Mesendoderm (in vitro differentiated cells): ENCODE measurements around the gene SELPLG.

ENCODE experiments used
- DNase-seq: peaks from one replicate; pipeline ENCODE4 v3.0.0; 2013
- H2AK5ac ChIP-seq: 2 replicates; pipeline ENCODE4 v1.6.1; 2013; ENCODE audit warnings: low read length, inconsistent platforms
- H2BK120ac ChIP-seq: 2 replicates; pipeline ENCODE4 v1.6.1; 2013; ENCODE audit warnings: low read depth, mild to moderate bottlenecking, low read length, moderate library complexity, mixed read lengths
- H2BK15ac ChIP-seq: replicated peaks from 2 replicates; pipeline ENCODE4 v1.6.1; 2013; ENCODE audit warnings: low read depth, mild to moderate bottlenecking, moderate library complexity
- H2BK5ac ChIP-seq: 2 replicates; pipeline ENCODE4 v1.6.1; 2013; ENCODE audit warnings: low read length, inconsistent platforms
- H3K18ac ChIP-seq: 2 replicates; pipeline ENCODE4 v1.6.1; 2013; ENCODE audit warnings: mild to moderate bottlenecking, low read length, mixed read lengths
- H3K23ac ChIP-seq: one replicate; pipeline ENCODE4 v1.6.1; 2013; ENCODE audit warnings: low read length
- H3K27ac ChIP-seq: 2 replicates; pipeline ENCODE4 v1.5.1; 2013; ENCODE audit warnings: low read depth, mild to moderate bottlenecking, inconsistent platforms, low read length, moderate library complexity
- H3K27me3 ChIP-seq: 2 replicates; pipeline ENCODE4 v1.6.1; 2013; ENCODE audit warnings: low read length, control low read depth, mild to moderate bottlenecking, inconsistent platforms; ENCODE audit not compliant: insufficient read depth, poor library complexity
- H3K36me3 ChIP-seq: 2 replicates; pipeline ENCODE4 v1.6.1; 2013; ENCODE audit warnings: low read length, inconsistent platforms; ENCODE audit not compliant: control insufficient read depth, insufficient read depth
- H3K4ac ChIP-seq: one replicate; pipeline ENCODE4 v1.6.1; 2013; ENCODE audit warnings: low read depth, mild to moderate bottlenecking, low read length, moderate library complexity
- H3K4me1 ChIP-seq: 2 replicates; pipeline ENCODE4 v1.6.1; 2013; ENCODE audit warnings: low read depth, low read length, inconsistent platforms; ENCODE audit not compliant: control insufficient read depth
- H3K4me2 ChIP-seq: 2 replicates; pipeline ENCODE4 v1.6.1; 2013; ENCODE audit warnings: low read length
- H3K4me3 ChIP-seq: 2 replicates; pipeline ENCODE4 v1.5.1; 2013; ENCODE audit warnings: mild to moderate bottlenecking, low read length
- H3K56ac ChIP-seq: one replicate; pipeline ENCODE4 v1.6.1; 2013; ENCODE audit warnings: low read length
- H3K79me1 ChIP-seq: 2 replicates; pipeline ENCODE4 v1.6.1; 2013; ENCODE audit warnings: low read length, inconsistent platforms
- H3K79me2 ChIP-seq: 2 replicates; pipeline ENCODE4 v1.6.1; 2013; ENCODE audit warnings: mild to moderate bottlenecking, low read length; ENCODE audit not compliant: control insufficient read depth, insufficient read depth
- H3K9ac ChIP-seq: 2 replicates; pipeline ENCODE4 v1.6.1; 2013; ENCODE audit warnings: low read length, inconsistent platforms
- H4K5ac ChIP-seq: one replicate; pipeline ENCODE4 v1.6.1; 2013; ENCODE audit warnings: low read length
- H4K8ac ChIP-seq: one replicate; pipeline ENCODE4 v1.6.1; 2013; ENCODE audit warnings: low read depth, mild to moderate bottlenecking, control low read depth, low read length, moderate library complexity
- WGBS: extraction: QIAGEN DNeasy Blood & Tissue Kit; methylation state at CpG from one replicate; pipeline ENCODE4 v1.1.7; 2013; ENCODE audit warnings: low lambda C conversion rate, missing lambda C conversion rate; ENCODE audit not compliant: insufficient coverage; ENCODE audit errors: extremely low coverage; 5-methylcytosine and 5-hydroxymethylcytosine counted together

The SELPLG gene

GRCh38 chr12:108584456-108585065 lies 49.1 kb downstream of the SELPLG start:
- peaks cover 2% of the 10 kb centered on the region for H3K4me1 ChIP-seq
- no peak overlapping the region for H2BK120ac ChIP-seq
- no peak overlapping the region for H4K5ac ChIP-seq
- H3K18ac ChIP-seq: no peak overlapping the region
- DNase-seq: no peak
- no peak overlapping the region for H3K56ac ChIP-seq
- H3K27ac ChIP-seq: no peak overlapping the region
- no peak overlapping the region for H2BK15ac ChIP-seq
- no peak overlapping the region for H3K4me2 ChIP-seq
- no CpG with 5 or more reads among the region's 3 CpGs for WGBS
- H2BK5ac ChIP-seq: no peak overlapping the region
- no peak overlapping the region for H2AK5ac ChIP-seq
- H3K4me3 ChIP-seq: no peak overlapping the region
- H3K79me1 ChIP-seq: no peaks in the 10 kb centered on the region
- no peaks in the 10 kb centered on the region for H3K27me3 ChIP-seq
- H3K36me3 ChIP-seq: no peaks in the 10 kb centered on the region
- H3K79me2 ChIP-seq: no peaks in the 10 kb centered on the region
- H3K23ac ChIP-seq: no peak overlapping the region
- H4K8ac ChIP-seq: no peak overlapping the region
- no peak overlapping the region for H3K9ac ChIP-seq
- no peak overlapping the region for H3K4ac ChIP-seq

GRCh38 chr12:108583991-108584390 lies 49.7 kb downstream of the SELPLG start:
- DNase-seq: no peak
- H3K27ac ChIP-seq: no peak overlapping the region

GRCh38 chr12:108582978-108583770 lies 50.5 kb downstream of the SELPLG start:
- no peak overlapping the region for H2AK5ac ChIP-seq
- H3K36me3 ChIP-seq: no peaks in the 10 kb centered on the region
- H4K8ac ChIP-seq: no peak overlapping the region
- H4K5ac ChIP-seq: no peak overlapping the region
- H3K23ac ChIP-seq: no peak overlapping the region
- no peaks in the 10 kb centered on the region for H3K4me1 ChIP-seq
- no peak overlapping the region for H3K4ac ChIP-seq
- no peak overlapping the region for H3K4me3 ChIP-seq
- DNase-seq: no peak
- H3K79me2 ChIP-seq: no peaks in the 10 kb centered on the region
- no peaks in the 10 kb centered on the region for H3K27me3 ChIP-seq
- H3K56ac ChIP-seq: no peak overlapping the region
- no peak overlapping the region for H3K18ac ChIP-seq
- no peak overlapping the region for H2BK120ac ChIP-seq
- no peak overlapping the region for H2BK15ac ChIP-seq
- no peak overlapping the region for H3K27ac ChIP-seq
- no peak overlapping the region for H3K4me2 ChIP-seq
- no peak overlapping the region for H2BK5ac ChIP-seq
- no peaks in the 10 kb centered on the region for H3K79me1 ChIP-seq
- no CpG with 5 or more reads among the region's 10 CpGs for WGBS
- no peak overlapping the region for H3K9ac ChIP-seq

More at GRCh38 chr12:108583991-108584390, 49.7 kb downstream of the SELPLG start:
- Histone ChIP-seq H2BK120ac (no peak overlapping the region), H3K4me3 (no peak overlapping the region), H3K56ac (no peak overlapping the region), H2BK15ac (no peak overlapping the region), H3K18ac (no peak overlapping the region), H3K79me2 (no peaks in the 10 kb centered on the region), H3K79me1 (no peaks in the 10 kb centered on the region), H2BK5ac (no peak overlapping the region), H3K4me1 (no peaks in the 10 kb centered on the region), H4K5ac (no peak overlapping the region), H3K4me2 (no peak overlapping the region), H3K36me3 (no peaks in the 10 kb centered on the region), H3K4ac (no peak overlapping the region), H4K8ac (no peak overlapping the region), H2AK5ac (no peak overlapping the region), H3K27me3 (no peaks in the 10 kb centered on the region), H3K9ac (no peak overlapping the region), H3K23ac (no peak overlapping the region)
- WGBS: no CpG with 5 or more reads among the region's 7 CpGs

GRCh38 chr12:108582509-108582908 lies 51.2 kb downstream of the SELPLG start:
- H2BK15ac ChIP-seq: no peak overlapping the region
- no peak overlapping the region for H3K23ac ChIP-seq
- H2BK120ac ChIP-seq: no peak overlapping the region
- H3K4ac ChIP-seq: no peak overlapping the region
- H3K79me1 ChIP-seq: no peaks in the 10 kb centered on the region
- no CpG with 5 or more reads among the region's 9 CpGs for WGBS
- no peaks in the 10 kb centered on the region for H3K36me3 ChIP-seq
- no peaks in the 10 kb centered on the region for H3K4me1 ChIP-seq
- H3K27ac ChIP-seq: no peak overlapping the region
- H3K79me2 ChIP-seq: no peaks in the 10 kb centered on the region
- H3K27me3 ChIP-seq: no peaks in the 10 kb centered on the region
- H3K18ac ChIP-seq: no peak overlapping the region
- DNase-seq: no peak
- H2AK5ac ChIP-seq: no peak overlapping the region
- H4K8ac ChIP-seq: no peak overlapping the region
- no peak overlapping the region for H3K56ac ChIP-seq
- H3K9ac ChIP-seq: no peak overlapping the region
- no peak overlapping the region for H3K4me2 ChIP-seq
- H2BK5ac ChIP-seq: no peak overlapping the region
- H4K5ac ChIP-seq: no peak overlapping the region
- H3K4me3 ChIP-seq: no peak overlapping the region

GRCh38 chr12:108581311-108582227 lies 52.1 kb downstream of the SELPLG start:
- H4K8ac ChIP-seq: no peak overlapping the region
- H4K5ac ChIP-seq: no peak overlapping the region
- H3K4me2 ChIP-seq: no peak overlapping the region
- no peak overlapping the region for H2BK5ac ChIP-seq
- H3K18ac ChIP-seq: no peak overlapping the region
- H2AK5ac ChIP-seq: no peak overlapping the region
- H3K4me1 ChIP-seq: no peaks in the 10 kb centered on the region
- no peak for DNase-seq
- H3K4me3 ChIP-seq: no peak overlapping the region
- H3K27ac ChIP-seq: no peak overlapping the region
- no peak overlapping the region for H3K4ac ChIP-seq
- no peaks in the 10 kb centered on the region for H3K36me3 ChIP-seq
- no peak overlapping the region for H2BK15ac ChIP-seq
- H2BK120ac ChIP-seq: no peak overlapping the region
- H3K23ac ChIP-seq: no peak overlapping the region
- no CpG with 5 or more reads among the region's 33 CpGs for WGBS
- no peak overlapping the region for H3K56ac ChIP-seq
- H3K79me2 ChIP-seq: no peaks in the 10 kb centered on the region
- no peaks in the 10 kb centered on the region for H3K27me3 ChIP-seq
- no peak overlapping the region for H3K9ac ChIP-seq
- H3K79me1 ChIP-seq: no peaks in the 10 kb centered on the region
